NCI-H1694 (cell line): ENCODE results near the gene RAP2B.

Source experiments
- DNase-seq: peaks from one replicate; lab custom pipeline; 2025; lab: John Stamatoyannopoulos, UW

RAP2B gene

GRCh38 chr3:153160451-153161137 lies 1.4 kb upstream of the RAP2B start:
- no peak for DNase-seq

- no peak for DNase-seq
These were observed 800 bp upstream of the RAP2B start for GRCh38 chr3:153161138-153161713.

GRCh38 chr3:153162513-153163392 lies 727 bp downstream of the RAP2B start:
- no peak for DNase-seq

GRCh38 chr3:153163393-153163724 lies 1.3 kb downstream of the RAP2B start:
- no peak for DNase-seq

- DNase-seq: no peak
These were observed 1.9 kb downstream of the RAP2B start for GRCh38 chr3:153163756-153164550.

GRCh38 chr3:153165261-153165681 lies 3.2 kb downstream of the RAP2B start:
- no peak for DNase-seq

- no peak for DNase-seq
These were observed 4.2 kb downstream of the RAP2B start for GRCh38 chr3:153166206-153166605.

- DNase-seq: no peak
These were observed 4.8 kb downstream of the RAP2B start for GRCh38 chr3:153166796-153167195.

- DNase-seq: no peak
These were observed 7.9 kb downstream of the RAP2B start for GRCh38 chr3:153169793-153170383.

GRCh38 chr3:153171256-153171655 lies 9.2 kb downstream of the RAP2B start:
- DNase-seq: no peak

GRCh38 chr3:153171918-153172317 lies 9.9 kb downstream of the RAP2B start:
- no peak for DNase-seq

- no peak for DNase-seq
These were observed 11.1 kb downstream of the RAP2B start for GRCh38 chr3:153172796-153173757.

- DNase-seq: no peak
These were observed 11.9 kb downstream of the RAP2B start for GRCh38 chr3:153173758-153174516.

- DNase-seq: no peak
These were observed 14.2 kb downstream of the RAP2B start for GRCh38 chr3:153176197-153176596.

- DNase-seq: no peak
These were observed 18.9 kb downstream of the RAP2B start for GRCh38 chr3:153180860-153181372.

- no peak for DNase-seq
These were observed 20.7 kb downstream of the RAP2B start for GRCh38 chr3:153182501-153183293.

- DNase-seq: no peak
These were observed 28.9 kb downstream of the RAP2B start for GRCh38 chr3:153190923-153191322.

- DNase-seq: no peak
These were observed 30.3 kb downstream of the RAP2B start for GRCh38 chr3:153192327-153192726.
